Neural cell (in vitro differentiated cells): ENCODE results near the gene TTLL1. TPM values are rescaled to one million over a fixed set of nuclear protein-coding genes. Genes with fewer than 3 reads are reported as not detected.

Experiments
- H2AFZ ChIP-seq: fragments of 200-600, 300-800 bp; sonication (generic), shearing (Covaris generic); 2 replicates; pipeline ENCODE4 v1.6.0; 2014; ENCODE audit warnings: low read depth, mild to moderate bottlenecking, antibody characterized with exemption, low read length, moderate library complexity
- H3F3A ChIP-seq: fragments of 200-600 bp; shearing (Covaris generic); 2 replicates; pipeline ENCODE4 v1.6.1; 2016; ENCODE audit warnings: mild to moderate bottlenecking, moderate library complexity, mixed read lengths, antibody characterized with exemption, low read length; ENCODE audit not compliant: insufficient read depth, poor library complexity, severe bottlenecking
- H3K27ac ChIP-seq: fragments of 200-600, 300-800 bp; sonication (generic), shearing (Covaris generic); 2 replicates; pipeline ENCODE4 v1.5.1; 2014; ENCODE audit warnings: mild to moderate bottlenecking, low read length, moderate library complexity
- H3K27me3 ChIP-seq: fragments of 300-800, 200-600 bp; sonication (generic), shearing (Covaris generic); 2 replicates; pipeline ENCODE4 v1.6.0; 2014; ENCODE audit warnings: mild to moderate bottlenecking, low read depth, low read length, moderate library complexity; ENCODE audit not compliant: insufficient read depth
- H3K36me3 ChIP-seq: fragments of 300-800, 200-600 bp; sonication (generic), shearing (Covaris generic); 2 replicates; pipeline ENCODE4 v1.5.1; 2014; ENCODE audit warnings: mild to moderate bottlenecking, antibody characterized with exemption, low read length, moderate library complexity; ENCODE audit not compliant: insufficient read depth
- H3K4me2 ChIP-seq: fragments of 300-800, 200-600 bp; sonication (generic), shearing (Covaris generic); 2 replicates; pipeline ENCODE4 v1.6.0; 2014; ENCODE audit warnings: mild to moderate bottlenecking, low read length
- H3K4me3 ChIP-seq: fragments of 300-800, 200-600 bp; sonication (generic), shearing (Covaris generic); 2 replicates; pipeline ENCODE4 v1.5.1; 2014; ENCODE audit warnings: mild to moderate bottlenecking, low read length, moderate library complexity
- H3K79me2 ChIP-seq: fragments of 200-600 bp; shearing (Covaris generic); replicated peaks from 2 replicates; pipeline ENCODE4 v1.6.0; 2014; ENCODE audit warnings: mild to moderate bottlenecking, low read length, moderate library complexity; ENCODE audit not compliant: insufficient read depth
- H3K9ac ChIP-seq: fragments of 300-800, 200-600 bp; sonication (generic), shearing (Covaris generic); 2 replicates; pipeline ENCODE4 v1.6.1; 2016; ENCODE audit warnings: mild to moderate bottlenecking, low read length, mixed read lengths
- H3K9me2 ChIP-seq: fragments of 200-600 bp; shearing (Covaris generic); 2 replicates; pipeline ENCODE4 v1.6.1; 2016; ENCODE audit warnings: mild to moderate bottlenecking, low read length, mixed read lengths; ENCODE audit not compliant: insufficient read depth
- H3K9me3 ChIP-seq: fragments of 200-600, 300-800 bp; sonication (generic), shearing (Covaris generic); 2 replicates; pipeline ENCODE4 v1.6.1; 2016; ENCODE audit warnings: mild to moderate bottlenecking, mixed run types, low read length, moderate library complexity, mixed read lengths
- H4K20me1 ChIP-seq: fragments of 200-600 bp; shearing (Covaris generic); 2 replicates; pipeline ENCODE4 v1.6.1; 2016; ENCODE audit warnings: mild to moderate bottlenecking, mixed run types; ENCODE audit not compliant: insufficient read depth
- CTCF ChIP-seq: fragments of 450-650 bp; IDR thresholded peaks from 2 replicates; pipeline ENCODE4 v1.5.1; 2014; ENCODE audit warnings: antibody characterized with exemption, mild to moderate bottlenecking, moderate library complexity; ENCODE audit not compliant: poor library complexity, severe bottlenecking
- EP300 ChIP-seq: fragments of 450-650 bp; conservative IDR thresholded peaks from 2 replicates; pipeline ENCODE4 v1.6.1; 2014; ENCODE audit warnings: antibody characterized with exemption, mild to moderate bottlenecking, moderate library complexity; ENCODE audit not compliant: poor library complexity, severe bottlenecking
- EZH2 ChIP-seq: fragments of 200-600, 300-800 bp; shearing (Covaris generic), sonication (generic); IDR thresholded peaks from 2 replicates; pipeline ENCODE4 v1.6.1; 2014; ENCODE audit warnings: antibody characterized with exemption, low read length, borderline replicate concordance, mild to moderate bottlenecking; ENCODE audit not compliant: insufficient read depth, poor library complexity, severe bottlenecking
- MXI1 ChIP-seq: fragments of 450-650 bp; conservative IDR thresholded peaks from 2 replicates; pipeline ENCODE4 v1.6.1; 2014; ENCODE audit warnings: antibody characterized with exemption, mild to moderate bottlenecking; ENCODE audit not compliant: poor library complexity, severe bottlenecking
- POLR2AphosphoS5 ChIP-seq: IDR thresholded peaks from 2 replicates; pipeline ENCODE4 v1.6.1; 2012
- RAD21 ChIP-seq: fragments of 450-650 bp; conservative IDR thresholded peaks from 2 replicates; pipeline ENCODE4 v1.6.1; 2014; ENCODE audit warnings: antibody characterized with exemption, mild to moderate bottlenecking, moderate library complexity
- REST ChIP-seq: IDR thresholded peaks from 2 replicates; pipeline ENCODE4 v1.6.1; 2012; ENCODE audit warnings: borderline replicate concordance
- SMC3 ChIP-seq: fragments of 450-650 bp; conservative IDR thresholded peaks from 2 replicates; pipeline ENCODE4 v1.6.1; 2014; ENCODE audit warnings: antibody characterized with exemption, mild to moderate bottlenecking, moderate library complexity; ENCODE audit not compliant: poor library complexity
- TAF1 ChIP-seq: IDR thresholded peaks from 2 replicates; pipeline ENCODE4 v1.6.1; 2012; ENCODE audit warnings: low read depth
- polyA plus RNA-seq: library from polyadenylated mRNA; depleted of rRNA; stranded (reverse); fragments of >200 nt; gene quantifications from 2 replicates; pipeline ENCODE4 v1.2.3, GENCODE V29; 2014

The TTLL1 gene
- polyA plus RNA-seq, 1 donor from 2014 or later: 36.3 TPM

GRCh38 chr22:43096420-43096819 lies 7.2 kb upstream of the TTLL1 start:
- no peaks in the 10 kb centered on the region for H3K9me3 ChIP-seq
- no peaks in the 10 kb centered on the region for H4K20me1 ChIP-seq
- no peaks in the 10 kb centered on the region for H3K36me3 ChIP-seq
- no peak overlapping the region for H3K9ac ChIP-seq
- no peaks in the 10 kb centered on the region for H3K27me3 ChIP-seq
- no peak overlapping the region for H3K4me2 ChIP-seq
- no peaks in the 10 kb centered on the region for H3K79me2 ChIP-seq
- no peak overlapping the region for H2AFZ ChIP-seq
- TF ChIP-seq SMC3 (no peak), EP300 (no peak), POLR2AphosphoS5 (no peak), CTCF (no peak)
- no peak overlapping the region for H3K4me3 ChIP-seq
- H3K27ac ChIP-seq: no peak overlapping the region
- H3F3A ChIP-seq: no peaks in the 10 kb centered on the region
- no peaks in the 10 kb centered on the region for H3K9me2 ChIP-seq

GRCh38 chr22:43094551-43094950 lies 5.4 kb upstream of the TTLL1 start:
- Histone ChIP-seq H4K20me1 (no peaks in the 10 kb centered on the region), H3F3A (no peaks in the 10 kb centered on the region)
- no peak for TF ChIP-seq CTCF
- TF ChIP-seq REST: no peak
- no peak for TF ChIP-seq MXI1
- TF ChIP-seq TAF1: no peak
- TF ChIP-seq EP300: no peak
- TF ChIP-seq POLR2AphosphoS5: no peak
- no peak for TF ChIP-seq RAD21
- no peak for TF ChIP-seq EZH2
- TF ChIP-seq SMC3: no peak

More at GRCh38 chr22:43094551-43094950, 5.4 kb upstream of the TTLL1 start:
- no peaks in the 10 kb centered on the region for H3K36me3 ChIP-seq
- H3K4me3 ChIP-seq: no peak overlapping the region
- H3K9me3 ChIP-seq: no peaks in the 10 kb centered on the region
- H3K27me3 ChIP-seq: no peaks in the 10 kb centered on the region
- no peak overlapping the region for H2AFZ ChIP-seq
- H3K79me2 ChIP-seq: no peaks in the 10 kb centered on the region
- no peaks in the 10 kb centered on the region for H3K9me2 ChIP-seq
- H3K9ac ChIP-seq: no peak overlapping the region
- no peak overlapping the region for H3K4me2 ChIP-seq
- no peak overlapping the region for H3K27ac ChIP-seq
